Skeletal muscle tissue (tissue), 4 donors: ENCODE data around the gene CEACAM18. TPM values are rescaled to one million over a fixed set of nuclear protein-coding genes. Genes with fewer than 3 reads are reported as not detected.

Experiments
- H3K27ac ChIP-seq: one replicate; pipeline ENCODE4 v1.7.0; 2013; ENCODE audit warnings: mild to moderate bottlenecking, low read depth, low read length, inconsistent platforms
- H3K27me3 ChIP-seq, 3 donors: one replicate each; pipeline ENCODE4 v1.7.0; 2013; ENCODE audit warnings: low read length in 3 of 3; ENCODE audit not compliant: control insufficient read depth in 3 of 3, insufficient read depth in 3 of 3
- H3K36me3 ChIP-seq, 3 donors: one replicate each; pipeline ENCODE4 v1.7.0; 2013; ENCODE audit warnings: low read length in 3 of 3; ENCODE audit not compliant: control insufficient read depth in 3 of 3, insufficient read depth in 3 of 3
- H3K4me1 ChIP-seq, 3 donors: one replicate each; pipeline ENCODE4 v1.7.0; 2013; ENCODE audit warnings: low read length in 3 of 3, mild to moderate bottlenecking in 3 of 3; ENCODE audit not compliant: control insufficient read depth in 3 of 3, insufficient read depth in 3 of 3
- H3K4me3 ChIP-seq, 3 donors: one replicate each; pipeline ENCODE4 v1.7.0; 2013; ENCODE audit warnings: low read length in 3 of 3
- H3K9ac ChIP-seq, 3 donors: one replicate each; pipeline ENCODE4 v1.7.0; 2013; ENCODE audit warnings: low read length in 3 of 3, mild to moderate bottlenecking in 3 of 3, moderate library complexity in 2 of 3, low read depth in 1 of 3
- H3K9me3 ChIP-seq, 3 donors: one replicate each; pipeline ENCODE4 v1.7.0; 2013; ENCODE audit warnings: low read length in 3 of 3; ENCODE audit not compliant: control insufficient read depth in 3 of 3
- total RNA-seq: library from RNA; depleted of rRNA; stranded (reverse); fragments of >200 nt; gene quantifications from one replicate; pipeline ENCODE4 v1.2.3, GENCODE V29; 2014
- donor health status: Osteomylitis.

Gene CEACAM18
- total RNA-seq, 1 donor from 2014 or later = not detected

- no peak overlapping the region for H3K4me3 ChIP-seq
- peaks cover 0 to 7% (median 7%) of the 10 kb centered on the region in 3 donors for H3K27me3 ChIP-seq
- H3K4me1 ChIP-seq = no peaks in the 10 kb centered on the region
- no peak overlapping the region for H3K27ac ChIP-seq
- H3K36me3 ChIP-seq = no peaks in the 10 kb centered on the region
- no peak overlapping the region for H3K9ac ChIP-seq
- no peaks in the 10 kb centered on the region for H3K9me3 ChIP-seq
These were observed 25.0 kb downstream of the CEACAM18 start for GRCh38 chr19:51503286-51503817.

- H3K36me3 ChIP-seq = no peaks in the 10 kb centered on the region
- H3K4me3 ChIP-seq = no peak overlapping the region
- peaks cover 0 to 10% (median 7%) of the 10 kb centered on the region in 3 donors for H3K27me3 ChIP-seq
- no peaks in the 10 kb centered on the region for H3K4me1 ChIP-seq
- no peak overlapping the region for H3K27ac ChIP-seq
- no peak overlapping the region for H3K9ac ChIP-seq
- H3K9me3 ChIP-seq = no peaks in the 10 kb centered on the region
These were observed 25.6 kb downstream of the CEACAM18 start for GRCh38 chr19:51503896-51504295.

- Histone ChIP-seq H3K36me3 (no peaks in the 10 kb centered on the region), H3K9me3 (no peaks in the 10 kb centered on the region), H3K4me1 (no peaks in the 10 kb centered on the region), H3K27ac (no peak overlapping the region), H3K9ac (no peak overlapping the region), H3K27me3 (peaks cover 0 to 8% (median 0%) of the 10 kb centered on the region in 3 donors), H3K4me3 (no peak overlapping the region)
These were observed 27.6 kb downstream of the CEACAM18 start for GRCh38 chr19:51505904-51506303.

- Histone ChIP-seq H3K9me3 (no peaks in the 10 kb centered on the region), H3K27ac (no peak overlapping the region), H3K9ac (no peak overlapping the region), H3K27me3 (peaks cover 0 to 8% (median 6%) of the 10 kb centered on the region in 3 donors), H3K4me1 (no peaks in the 10 kb centered on the region), H3K36me3 (no peaks in the 10 kb centered on the region), H3K4me3 (no peak overlapping the region)
These were observed 28.9 kb downstream of the CEACAM18 start for GRCh38 chr19:51507192-51507591.

- H3K27ac ChIP-seq = no peak overlapping the region
- H3K9ac ChIP-seq = no peak overlapping the region
These were observed 29.3 kb downstream of the CEACAM18 start for GRCh38 chr19:51507640-51508058.

GRCh38 chr19:51508059-51508733 is 29.9 kb downstream of the CEACAM18 start:
- Histone ChIP-seq H3K4me3 (no peak overlapping the region), H3K27ac (no peak overlapping the region), H3K9me3 (no peaks in the 10 kb centered on the region), H3K27me3 (peaks cover 0 to 8% (median 6%) of the 10 kb centered on the region in 3 donors), H3K4me1 (no peaks in the 10 kb centered on the region), H3K9ac (no peak overlapping the region), H3K36me3 (no peaks in the 10 kb centered on the region)

More at GRCh38 chr19:51507640-51508058, 29.3 kb downstream of the CEACAM18 start:
- Histone ChIP-seq H3K27me3 (peaks cover 0 to 8% (median 6%) of the 10 kb centered on the region in 3 donors), H3K9me3 (no peaks in the 10 kb centered on the region), H3K4me1 (no peaks in the 10 kb centered on the region), H3K4me3 (no peak overlapping the region), H3K36me3 (no peaks in the 10 kb centered on the region)

- no peaks in the 10 kb centered on the region for H3K9me3 ChIP-seq
- H3K27ac ChIP-seq = no peak overlapping the region
- H3K4me3 ChIP-seq = no peak overlapping the region
- peaks cover 0 to 8% (median 6%) of the 10 kb centered on the region in 3 donors for H3K27me3 ChIP-seq
- no peak overlapping the region for H3K9ac ChIP-seq
- no peaks in the 10 kb centered on the region for H3K36me3 ChIP-seq
- no peaks in the 10 kb centered on the region for H3K4me1 ChIP-seq
These were observed 31.7 kb downstream of the CEACAM18 start for GRCh38 chr19:51509823-51510660.

GRCh38 chr19:51511353-51511752 is 33.0 kb downstream of the CEACAM18 start:
- H3K9me3 ChIP-seq = no peaks in the 10 kb centered on the region
- H3K27me3 ChIP-seq = peaks cover 0 to 8% (median 6%) of the 10 kb centered on the region in 3 donors
- H3K27ac ChIP-seq = no peak overlapping the region
- H3K9ac ChIP-seq = no peak overlapping the region
- no peaks in the 10 kb centered on the region for H3K36me3 ChIP-seq
- H3K4me1 ChIP-seq = no peaks in the 10 kb centered on the region
- no peak overlapping the region for H3K4me3 ChIP-seq

- H3K36me3 ChIP-seq = no peaks in the 10 kb centered on the region
- H3K27me3 ChIP-seq = peaks cover 0 to 6% (median 4%) of the 10 kb centered on the region in 3 donors
- H3K4me1 ChIP-seq = no peaks in the 10 kb centered on the region
- H3K27ac ChIP-seq = no peak overlapping the region
- no peak overlapping the region for H3K4me3 ChIP-seq
- no peak overlapping the region for H3K9ac ChIP-seq
- H3K9me3 ChIP-seq = no peaks in the 10 kb centered on the region
These were observed 35.6 kb downstream of the CEACAM18 start for GRCh38 chr19:51513968-51514367.
